K562 (cell line): ENCODE data around the gene CITED2. TPM values are rescaled to one million over a fixed set of nuclear protein-coding genes. Genes with fewer than 3 reads are reported as not detected.

Experiments used
- ATAC-seq: fragments of 200-7000 bp; cut with Tn5 transposase; 3 replicates; pipeline ENCODE4 v1.9.1; 2020; ENCODE audit warnings: moderate library complexity
- BruUV-seq: library from RNA; stranded (reverse); fragments of 400-500 nt; replicated peaks from 2 replicates; lab custom pipeline; 2021; lab: Mats Ljungman, UMichigan
- CTCF ChIA-PET: fragments of 300-600 bp; formaldehyde crosslinking; extraction: SDS; loops from one replicate; lab custom pipeline; 2021; ENCODE audit warnings: low intra/inter-chr PET ratio; lab: Yijun Ruan, JAX
- POLR2A ChIA-PET: fragments of 300-600, 350-650 bp; sonication (Branson Sonifier 250); formaldehyde crosslinking; extraction: SDS; loops from one replicate; lab custom pipeline; 2021; ENCODE audit warnings: antibody characterized with exemption, inconsistent platforms; lab: Yijun Ruan, JAX
- DNase-seq, 4 experiments: peaks; one replicate each; pipeline versions ENCODE4 v3.0.0 to v3.0.0-alpha.2; 2011 to 2018; ENCODE audit warnings: low spot score in 3 of 4, mixed read lengths in 3 of 4; ENCODE audit errors: extremely low read depth in 1 of 4
- FAIRE-seq: peaks from 2 replicates; lab custom pipeline; 2011; peaks lifted over from hg19 to GRCh38; lab: Jason Lieb, UNC
- H2AFZ ChIP-seq: 2 replicates; pipeline ENCODE4 v1.6.0; 2011; ENCODE audit warnings: low read depth, low read length, control low read depth, inconsistent platforms
- H3K27ac ChIP-seq: fragments of 200-600 bp; 3 replicates; pipeline ENCODE4 v1.8.0; 2011; ENCODE audit warnings: low read depth, mild to moderate bottlenecking, control low read depth, inconsistent platforms, low read length, moderate library complexity, mixed read lengths; ENCODE audit errors: extremely low read depth
- H3K27me3 ChIP-seq, 2 experiments: fragments of 300-600 bp in 1 of 2; 2 replicates in 1 of 2; 3 replicates in 1 of 2; pipeline versions ENCODE4 v1.6.0 to v1.8.0; 2011; ENCODE audit warnings: inconsistent platforms in 2 of 2, low read length in 2 of 2, mild to moderate bottlenecking in 1 of 2, mixed read lengths in 1 of 2, moderate library complexity in 1 of 2; ENCODE audit not compliant: control insufficient read depth in 2 of 2, insufficient read depth in 2 of 2
- H3K36me3 ChIP-seq: fragments of 300-600 bp; 3 replicates; pipeline ENCODE4 v1.8.0; 2011; ENCODE audit warnings: mild to moderate bottlenecking, low read length, inconsistent platforms; ENCODE audit not compliant: control insufficient read depth, insufficient read depth
- H3K4me1 ChIP-seq, 2 experiments: fragments of 200-600 bp in 1 of 2; replicated peaks in 1 of 2; 2 replicates in 1 of 2; 3 replicates in 1 of 2; pipeline versions ENCODE4 v1.5.1 to v1.8.0; 2011; ENCODE audit warnings: inconsistent platforms in 2 of 2, low read length in 2 of 2, mild to moderate bottlenecking in 1 of 2, mixed read lengths in 1 of 2, moderate library complexity in 1 of 2; ENCODE audit not compliant: control insufficient read depth in 2 of 2, insufficient read depth in 2 of 2
- H3K4me2 ChIP-seq: 2 replicates; pipeline ENCODE4 v1.6.1; 2011; ENCODE audit warnings: low read length, control low read depth, inconsistent platforms, mixed read lengths; ENCODE audit not compliant: insufficient read depth
- H3K4me3 ChIP-seq: fragments of 200-600 bp; sonication (generic), shearing (Covaris generic); 2 replicates; pipeline ENCODE4 v1.5.1; 2016; ENCODE audit warnings: control low read depth, inconsistent platforms
- H3K79me2 ChIP-seq: fragments of 200-600 bp; 3 replicates; pipeline ENCODE4 v1.8.0; 2011; ENCODE audit warnings: low read length, inconsistent platforms; ENCODE audit not compliant: control insufficient read depth, insufficient read depth
- H3K9ac ChIP-seq, 2 experiments: 2 replicates each; pipeline versions ENCODE4 v1.6.0 to v1.6.1; 2011; ENCODE audit warnings: low read depth in 2 of 2, low read length in 2 of 2, control low read depth in 1 of 2, inconsistent platforms in 1 of 2, mild to moderate bottlenecking in 1 of 2, mixed read lengths in 1 of 2; ENCODE audit not compliant: insufficient read depth in 1 of 2
- H3K9me1 ChIP-seq: one replicate; pipeline ENCODE4 v1.6.0; 2011; ENCODE audit warnings: inconsistent platforms, mild to moderate bottlenecking, low read length, moderate library complexity; ENCODE audit not compliant: control insufficient read depth, insufficient read depth
- H3K9me3 ChIP-seq: replicated peaks from 2 replicates; pipeline ENCODE4 v1.5.1; 2011; ENCODE audit warnings: low read depth, low read length, inconsistent platforms; ENCODE audit not compliant: control insufficient read depth, insufficient read depth
- H4K20me1 ChIP-seq: replicated peaks from 2 replicates; pipeline ENCODE4 v1.6.1; 2011; ENCODE audit warnings: low read length, inconsistent platforms, mixed read lengths; ENCODE audit not compliant: control insufficient read depth, insufficient read depth
- AFF1 ChIP-seq, 2 experiments: fragments of 450-650 bp; IDR thresholded peaks; 2 replicates each; pipeline ENCODE4 v1.6.1; 2018; ENCODE audit warnings: mild to moderate bottlenecking in 2 of 2, low read depth in 1 of 2; ENCODE audit not compliant: partially characterized antibody in 2 of 2
- CBX2 ChIP-seq: fragments of 200-600 bp; sonication (generic); IDR thresholded peaks from one replicate; pipeline ENCODE4 v1.6.1; 2012; ENCODE audit warnings: mild to moderate bottlenecking, low read length, inconsistent platforms; ENCODE audit not compliant: insufficient read depth, poor library complexity, severe bottlenecking
- CGGBP1 ChIP-seq: fragments of 250-450 bp; sonication (Bioruptor Pico); IDR thresholded peaks from 2 replicates; pipeline ENCODE4 v1.9.0; 2021; ENCODE audit warnings: mild to moderate bottlenecking
- ESRRA ChIP-seq: fragments of 450-650 bp; IDR thresholded peaks from 2 replicates; pipeline ENCODE4 v1.6.1; 2014; ENCODE audit warnings: low read depth, mild to moderate bottlenecking, moderate library complexity, borderline replicate concordance
- GATAD2A ChIP-seq: fragments of 450-650 bp; IDR thresholded peaks from 2 replicates; pipeline ENCODE4 v1.6.1; 2017
- GTF3C2 ChIP-seq: IDR thresholded peaks from 3 replicates; pipeline ENCODE4 v1.6.1; 2011; ENCODE audit warnings: borderline replicate concordance, mild to moderate bottlenecking, moderate library complexity; ENCODE audit not compliant: insufficient read length; ENCODE audit errors: extremely low read depth
- HDAC2 ChIP-seq: fragments of 450-650 bp; IDR thresholded peaks from 2 replicates; pipeline ENCODE4 v1.6.1; 2016; ENCODE audit warnings: mild to moderate bottlenecking
- NR2C1 ChIP-seq, 2 experiments: fragments of 450-650 bp; IDR thresholded peaks; 2 replicates each; pipeline ENCODE4 v1.6.1; 2017; ENCODE audit warnings: mild to moderate bottlenecking in 2 of 2, antibody characterized with exemption in 1 of 2, inconsistent platforms in 1 of 2, missing compliant biosample characterization in 1 of 2, missing genetic modification characterization in 1 of 2
- ZFP91 ChIP-seq: sonication (generic); formaldehyde crosslinking; IDR thresholded peaks from 2 replicates; pipeline ENCODE4 v1.8.0; 2022; ENCODE audit warnings: mild to moderate bottlenecking, missing genetic modification reagents
- ZNF354B ChIP-seq: fragments of 250-450 bp; sonication (Bioruptor Pico); IDR thresholded peaks from 2 replicates; pipeline ENCODE4 v1.4.0; 2020
- ZNF766 ChIP-seq: fragments of 200-800 bp; sonication (Bioruptor generic); conservative IDR thresholded peaks from 2 replicates; pipeline ENCODE4 v1.6.1; 2016; ENCODE audit warnings: missing genetic modification characterization, missing compliant biosample characterization
- WGBS: fragments of 100-300 bp; shearing (Covaris generic); methylation state at CpG from one replicate; pipeline ENCODE4 v1.1.6; 2016; ENCODE audit warnings: low coverage, mixed read lengths; ENCODE audit not compliant: insufficient coverage; ENCODE audit errors: missing lambda C conversion rate; 5-methylcytosine and 5-hydroxymethylcytosine counted together
- in situ Hi-C: fragments of 300-500 bp; cut with MboI; formaldehyde crosslinking; loops from 4 replicates; pipeline ENCODE4 v1.15.0; 2018; ENCODE audit warnings: inconsistent platforms, mixed read lengths
- intact Hi-C: fragments of 100-400 bp; cut with micrococcal nuclease; formaldehyde crosslinking; loops from 2 replicates; pipeline ENCODE4 v1.14.2; 2022
- polyA plus RNA-seq, 8 experiments: library from polyadenylated mRNA; depleted of rRNA in 4 of 8; stranded (reverse) in 5 of 8; unstranded in 3 of 8; fragments of >200 nt; fragmentation: Nextera tagmentation in 2 of 8; fragmentation: Illumina TruSeq in 1 of 8; extraction: Ambion mirVana in 2 of 8; extraction: Trizol in 1 of 8; gene quantifications; 2 replicates each; pipeline versions ENCODE4 v1.2.1 to v1.2.3, GENCODE V29; 2011 to 2014; ENCODE audit warnings: inconsistent platforms in 1 of 8, missing spikeins in 1 of 8
- total RNA-seq, 7 experiments: library from RNA; depleted of rRNA in 6 of 7; stranded (reverse); fragments of >200 nt in 6 of 7; fragmentation: Illumina TruSeq in 2 of 7; extraction: Trizol in 2 of 7; gene quantifications; 2 replicates each; pipeline versions ENCODE4 v1.2.1 to v1.2.3, GENCODE V29; 2011 to 2021; ENCODE audit warnings: low replicate concordance in 1 of 7

Gene CITED2
- total and polyA plus RNA-seq, 9 of the 15 experiments (the other 6 are each of a cell fraction or from before 2014, with no cell fraction given): 0.21 to 86.1 (median 17.5) TPM

GRCh38 chr6:139376604-139377218, 2.3 kb upstream of the CITED2 start:
- Histone ChIP-seq H3K36me3 (peaks cover 17% of the 10 kb centered on the region), H2AFZ (peak overlapping the region; percentile 96), H3K4me3 (peak overlapping the region; percentile 83; the same call in 1 of the 2 replicates), H4K20me1 (peaks cover 20% of the 10 kb centered on the region), H3K4me2 (peak overlapping the region; percentile 98), H3K79me2 (peaks cover 31% of the 10 kb centered on the region), H3K9ac (peak overlapping the region; percentile 2 to 94; a peak in 3 of 4 replicates), H3K9me1 (no peaks in the 10 kb centered on the region), H3K27me3 (no peaks in the 10 kb centered on the region), H3K9me3 (no peaks in the 10 kb centered on the region), H3K4me1 (peaks cover 46 to 52% of the 10 kb centered on the region in 2 experiments), H3K27ac (peak overlapping the region; percentile 97)
- intact Hi-C loops (loop anchor here (10.0 kb wide), 1 partner anchor 238 kb away; no protein-coding TSS in a partner anchor), in situ Hi-C loops (loop anchor here (10.0 kb wide), 1 partner anchor 138 kb away; no protein-coding TSS in a partner anchor)
- peak in 2 of 4 experiments; percentile 22 to 41 for DNase-seq
- no peak for ATAC-seq
- ChIA-PET POLR2A (interaction anchor here (0.6 to 3.3 kb wide), 6 partner anchors 12 to 574 kb away, joined by 3 to 17 read pairs (median 4); no protein-coding TSS in a partner anchor), CTCF (no interaction called here)
- FAIRE-seq: peak; percentile 26
- BruUV-seq: no TSS peak
- 40% methylated on average over 5 of the region's 5 CpGs for WGBS
- TF ChIP-seq CGGBP1 (CRISPR knock-in tag) (no peak), GATAD2A (peak; percentile 14; the same call in 1 of the 2 replicates), ZNF766 (0 out of 2 replicates have a peak, but pooled peaks have one; percentile 24), HDAC2 (peak; percentile 48; the same call in 1 of the 2 replicates), ZNF354B (CRISPR knock-in tag) (no peak), NR2C1 (IDR thresholded peaks at IDR 0.05) (peak; percentile 32; the same call in 1 of the 2 replicates), NR2C1 (tag; IDR thresholded peaks at IDR 0.05) (peak; percentile 55), ESRRA (peak; percentile 16; the same call in 1 of the 2 replicates), GTF3C2 (no peak), AFF1 (IDR thresholded peaks at IDR 0.05; ENCODE audit: low read depth in 1 of 2, partially characterized antibody in 2 of 2) (no peak), ZFP91 (CRISPR knock-in tag) (peak; percentile 91), CBX2 (no peak)
